Panc1 (cell line): ENCODE measurements around the gene C17orf67.

Source experiments
- POLR2AphosphoS5 ChIP-seq: IDR thresholded peaks from 2 replicates; pipeline ENCODE4 v1.6.1; 2012; ENCODE audit warnings: mild to moderate bottlenecking, low read depth, low read length, moderate library complexity
- SIN3A ChIP-seq: IDR thresholded peaks from 2 replicates; pipeline ENCODE4 v1.6.1; 2012; ENCODE audit warnings: low read depth, mild to moderate bottlenecking, low read length, moderate library complexity, borderline replicate concordance; ENCODE audit not compliant: insufficient read depth
- TCF7L2 ChIP-seq: IDR thresholded peaks from 2 replicates; pipeline ENCODE4 v1.6.1; 2011; ENCODE audit warnings: mild to moderate bottlenecking, low read depth, low read length, inconsistent platforms
- TF ChIP-seq, protein P1 (sequence below): fragments of 450-650 bp; IDR thresholded peaks from 2 replicates; pipeline ENCODE4 v1.5.1; 2017; ENCODE audit warnings: mild to moderate bottlenecking

DNA sequence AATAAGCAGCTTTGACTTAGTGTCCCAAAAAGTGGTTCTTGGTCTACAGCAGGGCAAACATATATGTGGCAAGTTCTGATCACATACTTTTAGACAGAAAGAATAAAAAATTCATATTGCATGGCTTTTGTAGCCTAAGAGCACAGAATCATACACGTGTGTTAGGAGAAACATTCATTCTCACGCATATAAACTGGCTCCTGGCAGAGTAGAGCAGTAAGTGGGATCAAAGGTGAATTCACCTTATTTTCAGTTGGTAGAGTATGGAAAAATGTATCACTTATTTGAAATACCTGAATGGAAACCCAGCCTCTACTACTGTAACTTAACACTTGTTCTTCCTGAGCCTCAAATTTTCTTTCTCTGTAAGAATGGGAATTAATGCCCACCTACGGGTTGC lies 35.0 kb upstream of the C17orf67 start:
- TF ChIP-seq, protein P1, sequence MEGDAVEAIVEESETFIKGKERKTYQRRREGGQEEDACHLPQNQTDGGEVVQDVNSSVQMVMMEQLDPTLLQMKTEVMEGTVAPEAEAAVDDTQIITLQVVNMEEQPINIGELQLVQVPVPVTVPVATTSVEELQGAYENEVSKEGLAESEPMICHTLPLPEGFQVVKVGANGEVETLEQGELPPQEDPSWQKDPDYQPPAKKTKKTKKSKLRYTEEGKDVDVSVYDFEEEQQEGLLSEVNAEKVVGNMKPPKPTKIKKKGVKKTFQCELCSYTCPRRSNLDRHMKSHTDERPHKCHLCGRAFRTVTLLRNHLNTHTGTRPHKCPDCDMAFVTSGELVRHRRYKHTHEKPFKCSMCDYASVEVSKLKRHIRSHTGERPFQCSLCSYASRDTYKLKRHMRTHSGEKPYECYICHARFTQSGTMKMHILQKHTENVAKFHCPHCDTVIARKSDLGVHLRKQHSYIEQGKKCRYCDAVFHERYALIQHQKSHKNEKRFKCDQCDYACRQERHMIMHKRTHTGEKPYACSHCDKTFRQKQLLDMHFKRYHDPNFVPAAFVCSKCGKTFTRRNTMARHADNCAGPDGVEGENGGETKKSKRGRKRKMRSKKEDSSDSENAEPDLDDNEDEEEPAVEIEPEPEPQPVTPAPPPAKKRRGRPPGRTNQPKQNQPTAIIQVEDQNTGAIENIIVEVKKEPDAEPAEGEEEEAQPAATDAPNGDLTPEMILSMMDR: no peak
- TF ChIP-seq POLR2AphosphoS5 (no peak), TCF7L2 (no peak), SIN3A (no peak)
